CD4-positive, alpha-beta T cell treated with Interleukin-15 for 1 hour (primary cell): ENCODE data around the gene ADAM22.
"Not testable (repeated sequence)": the region's sequence is repeated elsewhere in the genome, so short reads cannot be mapped to it uniquely, and the experiment has no call there.

Experiments
- DNase-seq: peaks from one replicate; pipeline ENCODE4 v3.0.0-alpha.2; 2020

Gene ADAM22

GRCh38 chr7:88111140-88111743 lies 177.2 kb downstream of the ADAM22 start:
- no peak for DNase-seq

- DNase-seq, result no peak
Observed at GRCh38 chr7:88111954-88112471, 178.0 kb downstream of the ADAM22 start.

- no peak for DNase-seq
Observed at GRCh38 chr7:88115258-88115796, 181.3 kb downstream of the ADAM22 start.

GRCh38 chr7:88115816-88116215 lies 181.8 kb downstream of the ADAM22 start:
- DNase-seq, result no peak

- DNase-seq, result no peak
Observed at GRCh38 chr7:88116235-88116795, 182.3 kb downstream of the ADAM22 start.

GRCh38 chr7:88117325-88117724 lies 183.3 kb downstream of the ADAM22 start:
- DNase-seq, result no peak

GRCh38 chr7:88121335-88121734 lies 187.3 kb downstream of the ADAM22 start:
- DNase-seq, result no peak

GRCh38 chr7:88127637-88128290 lies 193.7 kb downstream of the ADAM22 start:
- no peak for DNase-seq

GRCh38 chr7:88132725-88133124 lies 198.7 kb downstream of the ADAM22 start:
- no peak for DNase-seq

- no peak for DNase-seq
Observed at GRCh38 chr7:88140947-88141346, 206.9 kb downstream of the ADAM22 start.

- no peak for DNase-seq
Observed at GRCh38 chr7:88141479-88141878, 207.4 kb downstream of the ADAM22 start.

GRCh38 chr7:88141953-88142352 lies 207.9 kb downstream of the ADAM22 start:
- no peak for DNase-seq

- no peak for DNase-seq
Observed at GRCh38 chr7:88146616-88147015, 212.6 kb downstream of the ADAM22 start.

- no peak for DNase-seq
Observed at GRCh38 chr7:88147341-88147740, 213.3 kb downstream of the ADAM22 start.

- DNase-seq, result no peak
Observed at GRCh38 chr7:88147949-88148348, 213.9 kb downstream of the ADAM22 start.

GRCh38 chr7:88150033-88150432 lies 216.0 kb downstream of the ADAM22 start:
- no peak for DNase-seq

- DNase-seq, result no peak
Observed at GRCh38 chr7:88151119-88151790, 217.2 kb downstream of the ADAM22 start.

GRCh38 chr7:88153378-88153777 lies 219.3 kb downstream of the ADAM22 start:
- no peak for DNase-seq

GRCh38 chr7:88155756-88156155 lies 221.7 kb downstream of the ADAM22 start:
- no peak for DNase-seq

GRCh38 chr7:88156356-88156755 lies 222.3 kb downstream of the ADAM22 start:
- DNase-seq, result no peak

- not testable (repeated sequence) for DNase-seq
Observed at GRCh38 chr7:88159741-88160140, 225.7 kb downstream of the ADAM22 start.

GRCh38 chr7:88165697-88166096 lies 231.6 kb downstream of the ADAM22 start:
- DNase-seq, result no peak

GRCh38 chr7:88167223-88167622 lies 233.2 kb downstream of the ADAM22 start:
- no peak for DNase-seq
